Activated naive CD4-positive, alpha-beta T cell treated with anti-CD3 and anti-CD28 coated beads, Interleukin-2, amount 50 U/mL, for 24 hours (primary cell): ENCODE measurements around the gene SMAD3.
"Not testable (repeated sequence)": the region's sequence is repeated elsewhere in the genome, so short reads cannot be mapped to it uniquely, and the experiment has no call there.

Experiments
- H3K27ac Mint-ChIP-seq: one replicate; pipeline ENCODE4 v1.8.0; 2021; ENCODE audit warnings: mild to moderate bottlenecking, mixed read lengths
- H3K27me3 Mint-ChIP-seq: one replicate; pipeline ENCODE4 v1.8.0; 2021; ENCODE audit warnings: mixed read lengths
- H3K36me3 Mint-ChIP-seq: one replicate; pipeline ENCODE4 v1.8.0; 2021; ENCODE audit warnings: mixed read lengths
- H3K4me1 Mint-ChIP-seq: one replicate; pipeline ENCODE4 v1.8.0; 2021; ENCODE audit warnings: mixed read lengths
- H3K4me3 Mint-ChIP-seq: one replicate; pipeline ENCODE4 v1.8.0; 2021; ENCODE audit warnings: mild to moderate bottlenecking, mixed read lengths
- H3K9me3 Mint-ChIP-seq: one replicate; pipeline ENCODE4 v1.8.0; 2021; ENCODE audit warnings: mixed read lengths

The SMAD3 gene

GRCh38 chr15:67066959-67067853 is 1.8 kb downstream of the SMAD3 start:
- Mint-ChIP-seq H3K9me3 (no peaks in the 10 kb centered on the region), H3K36me3 (peaks cover 5% of the 10 kb centered on the region), H3K27ac (peak overlapping the region; percentile 93), H3K4me3 (peak overlapping the region; percentile 89), H3K27me3 (no peaks in the 10 kb centered on the region), H3K4me1 (peaks cover 69% of the 10 kb centered on the region)

- Mint-ChIP-seq H3K27me3 (no peaks in the 10 kb centered on the region), H3K4me3 (peak overlapping the region; percentile 89), H3K9me3 (no peaks in the 10 kb centered on the region), H3K36me3 (peaks cover 8% of the 10 kb centered on the region), H3K4me1 (peaks cover 71% of the 10 kb centered on the region), H3K27ac (peak overlapping the region; percentile 93)
Observed at GRCh38 chr15:67067930-67068551, 2.6 kb downstream of the SMAD3 start.

GRCh38 chr15:67068710-67069400 is 3.5 kb downstream of the SMAD3 start:
- Mint-ChIP-seq H3K9me3 (no peaks in the 10 kb centered on the region), H3K4me1 (peaks cover 69% of the 10 kb centered on the region), H3K4me3 (peak overlapping the region; percentile 89), H3K27ac (peak overlapping the region; percentile 93), H3K27me3 (no peaks in the 10 kb centered on the region), H3K36me3 (peaks cover 9% of the 10 kb centered on the region)

- no peaks in the 10 kb centered on the region for H3K27me3 Mint-ChIP-seq
- H3K9me3 Mint-ChIP-seq = no peaks in the 10 kb centered on the region
- H3K4me1 Mint-ChIP-seq = peaks cover 74% of the 10 kb centered on the region
- H3K27ac Mint-ChIP-seq = peak overlapping the region; percentile 57
- H3K36me3 Mint-ChIP-seq = peaks cover 10% of the 10 kb centered on the region
- no peak overlapping the region for H3K4me3 Mint-ChIP-seq
Observed at GRCh38 chr15:67070150-67070549, 4.7 kb downstream of the SMAD3 start.

GRCh38 chr15:67070892-67071664 is 5.7 kb downstream of the SMAD3 start:
- H3K27ac Mint-ChIP-seq = peak overlapping the region; percentile 80
- peaks cover 80% of the 10 kb centered on the region for H3K4me1 Mint-ChIP-seq
- H3K27me3 Mint-ChIP-seq = no peaks in the 10 kb centered on the region
- no peak overlapping the region for H3K4me3 Mint-ChIP-seq
- peaks cover 13% of the 10 kb centered on the region for H3K36me3 Mint-ChIP-seq
- no peaks in the 10 kb centered on the region for H3K9me3 Mint-ChIP-seq

GRCh38 chr15:67072442-67072841 is 7.0 kb downstream of the SMAD3 start:
- Mint-ChIP-seq H3K4me3 (no peak overlapping the region), H3K27ac (peak overlapping the region; percentile 47), H3K9me3 (no peaks in the 10 kb centered on the region), H3K36me3 (peaks cover 16% of the 10 kb centered on the region), H3K4me1 (peaks cover 89% of the 10 kb centered on the region), H3K27me3 (no peaks in the 10 kb centered on the region)

GRCh38 chr15:67072958-67073357 is 7.6 kb downstream of the SMAD3 start:
- H3K9me3 Mint-ChIP-seq = no peaks in the 10 kb centered on the region
- peak overlapping the region; percentile 57 for H3K4me3 Mint-ChIP-seq
- peaks cover 16% of the 10 kb centered on the region for H3K36me3 Mint-ChIP-seq
- peaks cover 89% of the 10 kb centered on the region for H3K4me1 Mint-ChIP-seq
- no peaks in the 10 kb centered on the region for H3K27me3 Mint-ChIP-seq
- peak overlapping the region; percentile 47 for H3K27ac Mint-ChIP-seq

- H3K36me3 Mint-ChIP-seq = peaks cover 16% of the 10 kb centered on the region
- peaks cover 83% of the 10 kb centered on the region for H3K4me1 Mint-ChIP-seq
- peak overlapping the region; percentile 94 for H3K27ac Mint-ChIP-seq
- no peak overlapping the region for H3K4me3 Mint-ChIP-seq
- no peaks in the 10 kb centered on the region for H3K27me3 Mint-ChIP-seq
- no peaks in the 10 kb centered on the region for H3K9me3 Mint-ChIP-seq
Observed at GRCh38 chr15:67074886-67075229, 9.5 kb downstream of the SMAD3 start.

- Mint-ChIP-seq H3K36me3 (peaks cover 16% of the 10 kb centered on the region), H3K4me3 (peak overlapping the region; percentile 33)
- H3K27me3 Mint-ChIP-seq = not testable (repeated sequence)
Observed at GRCh38 chr15:67075555-67076135, 10.2 kb downstream of the SMAD3 start.

GRCh38 chr15:67076147-67076843 is 10.9 kb downstream of the SMAD3 start:
- Mint-ChIP-seq H3K36me3 (peaks cover 12% of the 10 kb centered on the region), H3K4me3 (peak overlapping the region; percentile 33), H3K27ac (peak overlapping the region; percentile 90), H3K9me3 (no peaks in the 10 kb centered on the region), H3K4me1 (peaks cover 83% of the 10 kb centered on the region), H3K27me3 (no peaks in the 10 kb centered on the region)

More at GRCh38 chr15:67075555-67076135, 10.2 kb downstream of the SMAD3 start:
- H3K4me1 Mint-ChIP-seq = peaks cover 83% of the 10 kb centered on the region
- H3K27ac Mint-ChIP-seq = peak overlapping the region; percentile 90
- H3K9me3 Mint-ChIP-seq = not testable (repeated sequence)

- H3K27ac Mint-ChIP-seq = no peak overlapping the region
- no peak overlapping the region for H3K4me3 Mint-ChIP-seq
- peaks cover 89% of the 10 kb centered on the region for H3K4me1 Mint-ChIP-seq
- H3K36me3 Mint-ChIP-seq = peaks cover 11% of the 10 kb centered on the region
- H3K27me3 Mint-ChIP-seq = no peaks in the 10 kb centered on the region
- H3K9me3 Mint-ChIP-seq = no peaks in the 10 kb centered on the region
Observed at GRCh38 chr15:67077641-67078215, 12.3 kb downstream of the SMAD3 start.

- H3K27ac Mint-ChIP-seq = no peak overlapping the region
- no peaks in the 10 kb centered on the region for H3K27me3 Mint-ChIP-seq
- H3K4me3 Mint-ChIP-seq = no peak overlapping the region
- H3K4me1 Mint-ChIP-seq = peaks cover 90% of the 10 kb centered on the region
- no peaks in the 10 kb centered on the region for H3K9me3 Mint-ChIP-seq
- peaks cover 8% of the 10 kb centered on the region for H3K36me3 Mint-ChIP-seq
Observed at GRCh38 chr15:67079361-67079760, 14.0 kb downstream of the SMAD3 start.

GRCh38 chr15:67080118-67080899 is 14.9 kb downstream of the SMAD3 start:
- Mint-ChIP-seq H3K4me3 (peak overlapping the region; percentile 51), H3K36me3 (peaks cover 6% of the 10 kb centered on the region), H3K9me3 (no peaks in the 10 kb centered on the region)

More at GRCh38 chr15:67080118-67080899, 14.9 kb downstream of the SMAD3 start:
- Mint-ChIP-seq H3K27me3 (no peaks in the 10 kb centered on the region), H3K4me1 (peaks cover 90% of the 10 kb centered on the region), H3K27ac (peak overlapping the region; percentile 87)
